Measurements from ENCODE around the gene TOPBP1.

GRCh38 chr3:133701435-133702358 lies 40.0 kb upstream of the TOPBP1 start:
- TF ChIP-seq, protein P1, sequence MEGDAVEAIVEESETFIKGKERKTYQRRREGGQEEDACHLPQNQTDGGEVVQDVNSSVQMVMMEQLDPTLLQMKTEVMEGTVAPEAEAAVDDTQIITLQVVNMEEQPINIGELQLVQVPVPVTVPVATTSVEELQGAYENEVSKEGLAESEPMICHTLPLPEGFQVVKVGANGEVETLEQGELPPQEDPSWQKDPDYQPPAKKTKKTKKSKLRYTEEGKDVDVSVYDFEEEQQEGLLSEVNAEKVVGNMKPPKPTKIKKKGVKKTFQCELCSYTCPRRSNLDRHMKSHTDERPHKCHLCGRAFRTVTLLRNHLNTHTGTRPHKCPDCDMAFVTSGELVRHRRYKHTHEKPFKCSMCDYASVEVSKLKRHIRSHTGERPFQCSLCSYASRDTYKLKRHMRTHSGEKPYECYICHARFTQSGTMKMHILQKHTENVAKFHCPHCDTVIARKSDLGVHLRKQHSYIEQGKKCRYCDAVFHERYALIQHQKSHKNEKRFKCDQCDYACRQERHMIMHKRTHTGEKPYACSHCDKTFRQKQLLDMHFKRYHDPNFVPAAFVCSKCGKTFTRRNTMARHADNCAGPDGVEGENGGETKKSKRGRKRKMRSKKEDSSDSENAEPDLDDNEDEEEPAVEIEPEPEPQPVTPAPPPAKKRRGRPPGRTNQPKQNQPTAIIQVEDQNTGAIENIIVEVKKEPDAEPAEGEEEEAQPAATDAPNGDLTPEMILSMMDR (IDR thresholded peaks at IDR 0.05; ENCODE audit: poor library complexity) = no peak
- TF ChIP-seq EZH2phosphoT487 (IDR thresholded peaks at IDR 0.05; ENCODE audit: low read depth, severe bottlenecking, unreplicated experiment) = no peak
